ENCODE data around the gene CDAN1. TPM values are rescaled to one million over a fixed set of nuclear protein-coding genes. Genes with fewer than 3 reads are reported as not detected.

Gene CDAN1
- polyA plus RNA-seq, 4 donors: 3.1 to 17.1 (median 5.9) TPM

DNA sequence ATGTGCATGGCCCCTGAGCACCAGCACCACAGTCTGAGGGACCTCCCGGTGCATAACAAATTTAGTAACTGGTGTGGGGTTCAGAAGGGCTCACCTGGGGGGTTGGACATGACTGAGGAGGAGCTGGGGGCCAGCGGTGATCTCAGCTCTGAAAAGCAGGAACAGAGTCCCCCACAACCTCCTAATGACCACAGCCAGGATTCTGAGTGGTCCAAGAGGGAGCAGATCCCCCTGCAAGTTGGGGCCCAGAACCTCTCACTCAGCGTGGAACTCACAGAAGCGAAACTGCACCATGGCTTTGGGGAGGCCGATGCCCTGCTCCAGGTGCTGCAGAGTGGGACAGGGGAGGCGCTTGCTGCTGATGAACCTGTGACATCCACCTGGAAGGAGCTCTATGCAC lies 43.0 kb downstream of the CDAN1 start:
- Histone ChIP-seq H3K9me3 (ENCODE audit: control insufficient read depth in 2 of 2, insufficient read depth in 1 of 2, low read depth in 1 of 2, low read length in 1 of 2) (no peaks in the 10 kb centered on the region), H3K4me3 (ENCODE audit: low read depth in 1 of 3, low read length in 3 of 3) (no peak overlapping the region), H3K4me1 (ENCODE audit: control insufficient read depth in 3 of 3, insufficient read depth in 2 of 3, low read depth in 1 of 3, low read length in 2 of 3) (no peaks in the 10 kb centered on the region), H3K36me3 (ENCODE audit: control insufficient read depth in 3 of 3, insufficient read depth in 2 of 3, low read depth in 1 of 3, low read length in 3 of 3) (peaks cover 0 to 38% (median 0%) of the 10 kb centered on the region in 3 donors), H3K27ac (ENCODE audit: low read depth in 1 of 3, low read length in 2 of 3) (no peak overlapping the region), H3K27me3 (ENCODE audit: control insufficient read depth in 3 of 3, insufficient read depth in 3 of 3, low read length in 3 of 3) (no peaks in the 10 kb centered on the region)
- WGBS, 3 donors: 96 to 97% (median 97%) methylated on average over 6 of the region's 6 CpGs
- no peak for DNase-seq
- FAIRE-seq: no peak

DNA sequence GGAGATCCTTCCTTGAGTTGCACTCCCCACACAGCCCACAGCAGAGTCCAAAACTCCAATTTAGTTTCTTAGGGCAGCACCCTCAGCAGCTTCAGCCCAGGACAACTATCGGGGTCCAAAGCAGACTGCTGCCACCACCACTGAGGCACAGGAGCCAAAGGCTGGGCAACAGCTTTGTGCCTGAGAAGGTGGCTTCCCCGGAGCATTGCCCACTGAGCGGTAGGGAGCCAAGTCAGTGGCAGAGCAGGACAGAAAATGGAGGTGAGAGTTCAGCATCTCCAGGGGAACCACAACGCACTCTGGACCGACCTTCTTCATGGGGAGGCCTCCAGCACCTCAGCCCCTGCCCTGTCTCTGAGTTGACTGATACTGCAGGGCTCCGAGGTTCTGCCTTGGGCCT lies 43.4 kb downstream of the CDAN1 start:
- 91 to 98% (median 94%) methylated on average over 6 of the region's 6 CpGs for WGBS, 3 donors

DNA sequence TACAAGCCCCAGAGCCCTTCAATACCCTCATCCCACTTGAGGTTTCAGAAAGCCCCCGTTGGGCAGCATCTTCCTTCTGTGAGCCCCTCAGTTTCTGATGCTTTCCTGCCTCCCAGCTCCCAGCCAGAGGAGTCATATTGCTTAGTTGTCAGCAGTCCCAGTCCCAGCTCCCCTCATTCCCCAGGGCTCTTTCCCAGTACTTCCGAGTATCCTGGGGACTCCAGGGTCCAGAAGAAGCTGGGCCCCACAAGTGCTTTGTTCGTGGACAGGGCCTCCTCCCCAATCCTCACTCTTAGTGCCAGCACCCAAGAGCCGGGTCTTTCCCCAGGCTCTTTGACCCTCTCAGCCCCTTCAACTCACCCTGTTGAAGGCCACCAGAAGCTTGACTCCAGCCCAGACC lies 43.9 kb downstream of the CDAN1 start:
- Histone ChIP-seq H3K36me3 (ENCODE audit: control insufficient read depth in 3 of 3, insufficient read depth in 2 of 3, low read depth in 1 of 3, low read length in 3 of 3) (peaks cover 0 to 40% (median 0%) of the 10 kb centered on the region in 3 donors), H3K27ac (ENCODE audit: low read depth in 1 of 3, low read length in 2 of 3) (no peak overlapping the region), H3K9me3 (ENCODE audit: control insufficient read depth in 2 of 2, insufficient read depth in 1 of 2, low read depth in 1 of 2, low read length in 1 of 2) (no peaks in the 10 kb centered on the region), H3K4me3 (ENCODE audit: low read depth in 1 of 3, low read length in 3 of 3) (no peak overlapping the region), H3K27me3 (ENCODE audit: control insufficient read depth in 3 of 3, insufficient read depth in 3 of 3, low read length in 3 of 3) (no peaks in the 10 kb centered on the region), H3K4me1 (ENCODE audit: control insufficient read depth in 3 of 3, insufficient read depth in 2 of 3, low read depth in 1 of 3, low read length in 2 of 3) (no peaks in the 10 kb centered on the region)
- DNase-seq (no peak), FAIRE-seq (no peak)
- 87 to 90% (median 89%) methylated on average over 4 of the region's 4 CpGs for WGBS, 3 donors

More for the DNA sequence above, 43.4 kb downstream of the CDAN1 start:
- no peak for FAIRE-seq
- no peak for DNase-seq
- no peaks in the 10 kb centered on the region for H3K9me3 ChIP-seq (ENCODE audit: control insufficient read depth in 2 of 2, insufficient read depth in 1 of 2, low read depth in 1 of 2, low read length in 1 of 2)
- H3K27me3 ChIP-seq (ENCODE audit: control insufficient read depth in 3 of 3, insufficient read depth in 3 of 3, low read length in 3 of 3): no peaks in the 10 kb centered on the region
- H3K4me1 ChIP-seq (ENCODE audit: control insufficient read depth in 3 of 3, insufficient read depth in 2 of 3, low read depth in 1 of 3, low read length in 2 of 3): no peaks in the 10 kb centered on the region
- H3K27ac ChIP-seq (ENCODE audit: low read depth in 1 of 3, low read length in 2 of 3): no peak overlapping the region
- peaks cover 0 to 40% (median 0%) of the 10 kb centered on the region in 3 donors for H3K36me3 ChIP-seq (ENCODE audit: control insufficient read depth in 3 of 3, insufficient read depth in 2 of 3, low read depth in 1 of 3, low read length in 3 of 3)
- no peak overlapping the region for H3K4me3 ChIP-seq (ENCODE audit: low read depth in 1 of 3, low read length in 3 of 3)

DNA sequence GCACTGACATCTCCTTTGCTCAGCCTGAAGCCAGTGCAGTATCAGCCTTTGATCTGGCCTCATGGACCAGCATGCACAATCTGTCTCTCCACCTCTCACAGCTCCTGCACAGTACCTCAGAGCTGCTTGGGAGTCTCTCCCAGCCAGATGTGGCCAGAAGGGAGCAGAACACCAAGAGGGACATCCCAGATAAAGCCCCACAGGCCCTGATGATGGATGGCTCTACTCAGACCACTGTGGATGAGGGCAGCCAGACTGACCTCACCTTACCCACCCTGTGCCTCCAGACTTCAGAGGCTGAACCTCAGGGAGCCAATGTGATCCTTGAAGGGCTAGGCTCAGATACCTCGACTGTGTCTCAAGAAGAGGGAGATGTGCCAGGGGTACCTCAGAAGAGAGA lies 44.4 kb downstream of the CDAN1 start:
- 67 to 89% (median 75%) methylated on average over 1 of the region's 1 CpG for WGBS, 3 donors
- no peaks in the 10 kb centered on the region for H3K27me3 ChIP-seq (ENCODE audit: control insufficient read depth in 3 of 3, insufficient read depth in 3 of 3, low read length in 3 of 3)
- no peak overlapping the region for H3K4me3 ChIP-seq (ENCODE audit: low read depth in 1 of 3, low read length in 3 of 3)
- FAIRE-seq: no peak
- DNase-seq: no peak
- H3K27ac ChIP-seq (ENCODE audit: low read depth in 1 of 3, low read length in 2 of 3): no peak overlapping the region
- H3K4me1 ChIP-seq (ENCODE audit: control insufficient read depth in 3 of 3, insufficient read depth in 2 of 3, low read depth in 1 of 3, low read length in 2 of 3): no peaks in the 10 kb centered on the region
- H3K9me3 ChIP-seq (ENCODE audit: control insufficient read depth in 2 of 2, insufficient read depth in 1 of 2, low read depth in 1 of 2, low read length in 1 of 2): no peaks in the 10 kb centered on the region
- H3K36me3 ChIP-seq (ENCODE audit: control insufficient read depth in 3 of 3, insufficient read depth in 2 of 3, low read depth in 1 of 3, low read length in 3 of 3): peaks cover 0 to 40% (median 0%) of the 10 kb centered on the region in 3 donors

DNA sequence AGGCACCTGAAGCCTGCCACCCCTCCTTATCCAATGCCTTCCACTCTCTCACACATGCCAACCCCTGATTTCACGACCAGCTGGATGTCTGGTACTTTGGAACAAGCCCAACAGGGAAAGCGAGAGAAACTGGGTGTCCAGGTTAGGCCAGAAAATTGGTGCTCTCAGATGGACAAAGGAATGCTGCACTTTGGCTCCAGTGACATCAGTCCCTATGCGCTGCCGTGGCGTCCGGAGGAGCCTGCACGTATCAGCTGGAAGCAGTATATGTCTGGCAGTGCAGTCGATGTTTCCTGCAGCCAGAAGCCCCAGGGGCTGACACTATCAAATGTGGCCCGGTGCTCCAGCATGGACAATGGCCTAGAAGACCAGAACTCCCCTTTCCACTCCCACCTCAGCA lies 45.2 kb downstream of the CDAN1 start:
- DNase-seq: no peak
- WGBS, 3 donors: 82 to 88% (median 85%) methylated on average over 9 of the region's 9 CpGs
- FAIRE-seq: no peak

DNA sequence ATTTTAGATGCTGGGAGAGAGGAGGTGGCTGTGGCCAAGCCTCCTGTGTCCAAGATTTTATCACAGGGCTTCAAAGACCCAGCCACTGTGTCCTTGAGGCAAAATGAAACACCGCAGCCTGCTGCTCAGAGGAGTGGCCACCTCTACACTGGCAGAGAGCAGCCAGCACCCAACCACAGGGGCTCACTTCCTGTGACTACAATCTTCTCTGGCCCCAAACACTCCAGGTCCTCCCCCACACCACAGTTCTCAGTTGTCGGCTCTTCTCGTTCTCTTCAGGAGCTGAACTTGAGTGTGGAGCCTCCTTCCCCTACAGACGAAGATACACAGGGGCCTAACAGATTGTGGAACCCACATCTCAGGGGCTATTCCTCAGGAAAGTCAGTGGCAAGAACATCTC lies 45.6 kb downstream of the CDAN1 start:
- no peak for FAIRE-seq
- no peaks in the 10 kb centered on the region for H3K4me1 ChIP-seq (ENCODE audit: control insufficient read depth in 3 of 3, insufficient read depth in 2 of 3, low read depth in 1 of 3, low read length in 2 of 3)
- no peaks in the 10 kb centered on the region for H3K27me3 ChIP-seq (ENCODE audit: control insufficient read depth in 3 of 3, insufficient read depth in 3 of 3, low read length in 3 of 3)
- H3K4me3 ChIP-seq (ENCODE audit: low read depth in 1 of 3, low read length in 3 of 3): no peak overlapping the region
- 71 to 90% (median 77%) methylated on average over 4 of the region's 4 CpGs for WGBS, 3 donors
- no peaks in the 10 kb centered on the region for H3K9me3 ChIP-seq (ENCODE audit: control insufficient read depth in 2 of 2, insufficient read depth in 1 of 2, low read depth in 1 of 2, low read length in 1 of 2)
- no peak overlapping the region for H3K27ac ChIP-seq (ENCODE audit: low read depth in 1 of 3, low read length in 2 of 3)
- H3K36me3 ChIP-seq (ENCODE audit: control insufficient read depth in 3 of 3, insufficient read depth in 2 of 3, low read depth in 1 of 3, low read length in 3 of 3): peaks cover 0 to 42% (median 0%) of the 10 kb centered on the region in 3 donors
- DNase-seq: no peak

More for the DNA sequence above, 45.2 kb downstream of the CDAN1 start:
- no peak overlapping the region for H3K27ac ChIP-seq (ENCODE audit: low read depth in 1 of 3, low read length in 2 of 3)
- H3K36me3 ChIP-seq (ENCODE audit: control insufficient read depth in 3 of 3, insufficient read depth in 2 of 3, low read depth in 1 of 3, low read length in 3 of 3): peaks cover 0 to 40% (median 0%) of the 10 kb centered on the region in 3 donors
- H3K4me3 ChIP-seq (ENCODE audit: low read depth in 1 of 3, low read length in 3 of 3): no peak overlapping the region
- H3K27me3 ChIP-seq (ENCODE audit: control insufficient read depth in 3 of 3, insufficient read depth in 3 of 3, low read length in 3 of 3): no peaks in the 10 kb centered on the region
- no peaks in the 10 kb centered on the region for H3K9me3 ChIP-seq (ENCODE audit: control insufficient read depth in 2 of 2, insufficient read depth in 1 of 2, low read depth in 1 of 2, low read length in 1 of 2)
- H3K4me1 ChIP-seq (ENCODE audit: control insufficient read depth in 3 of 3, insufficient read depth in 2 of 3, low read depth in 1 of 3, low read length in 2 of 3): no peaks in the 10 kb centered on the region

DNA sequence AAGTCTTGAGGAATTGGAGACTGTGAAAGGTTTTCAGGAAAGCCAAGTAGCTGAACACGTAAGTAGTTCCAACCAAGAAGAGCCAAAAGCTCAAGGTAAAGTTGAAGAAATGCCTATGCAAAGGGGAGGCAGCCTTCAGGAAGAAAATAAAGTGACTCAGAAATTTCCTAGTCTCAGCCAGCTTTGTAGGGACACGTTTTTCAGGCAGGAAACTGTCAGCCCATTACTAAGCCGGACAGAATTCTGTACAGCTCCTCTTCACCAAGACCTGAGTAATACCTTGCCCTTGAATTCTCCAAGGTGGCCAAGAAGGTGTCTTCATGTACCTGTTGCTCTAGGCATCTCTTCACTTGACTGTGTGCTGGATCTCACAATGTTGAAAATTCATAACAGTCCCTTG lies 48.6 kb downstream of the CDAN1 start:
- H3K27ac ChIP-seq (ENCODE audit: low read depth in 1 of 3, low read length in 2 of 3): no peak overlapping the region
- H3K9me3 ChIP-seq (ENCODE audit: control insufficient read depth in 2 of 2, insufficient read depth in 1 of 2, low read depth in 1 of 2, low read length in 1 of 2): no peaks in the 10 kb centered on the region
- 73 to 81% (median 74%) methylated on average over 3 of the region's 3 CpGs for WGBS, 3 donors
- H3K36me3 ChIP-seq (ENCODE audit: control insufficient read depth in 3 of 3, insufficient read depth in 2 of 3, low read depth in 1 of 3, low read length in 3 of 3): peaks cover 0 to 29% (median 5%) of the 10 kb centered on the region in 3 donors
- no peaks in the 10 kb centered on the region for H3K27me3 ChIP-seq (ENCODE audit: control insufficient read depth in 3 of 3, insufficient read depth in 3 of 3, low read length in 3 of 3)
- H3K4me3 ChIP-seq (ENCODE audit: low read depth in 1 of 3, low read length in 3 of 3): no peak overlapping the region
- no peak for DNase-seq
- H3K4me1 ChIP-seq (ENCODE audit: control insufficient read depth in 3 of 3, insufficient read depth in 2 of 3, low read depth in 1 of 3, low read length in 2 of 3): no peaks in the 10 kb centered on the region
- FAIRE-seq: no peak

DNA sequence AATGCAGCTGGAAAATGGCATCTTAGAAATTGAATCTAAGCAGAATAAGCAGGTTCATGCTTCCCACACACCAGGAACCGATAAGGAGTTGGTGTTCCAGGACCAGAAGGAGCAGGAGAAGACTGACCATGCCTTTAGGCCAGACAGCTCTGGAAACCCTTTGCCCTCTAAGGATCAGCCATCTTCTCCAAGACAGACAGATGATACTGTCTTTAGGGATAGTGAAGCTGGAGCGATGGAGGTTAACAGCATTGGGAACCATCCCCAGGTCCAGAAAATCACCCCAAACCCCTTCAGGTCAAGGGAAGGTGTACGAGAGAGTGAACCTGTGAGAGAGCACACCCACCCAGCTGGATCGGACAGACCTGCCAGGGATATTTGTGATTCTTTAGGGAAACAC lies 49.2 kb downstream of the CDAN1 start:
- Histone ChIP-seq H3K27ac (ENCODE audit: low read depth in 1 of 3, low read length in 2 of 3) (no peak overlapping the region), H3K4me1 (ENCODE audit: control insufficient read depth in 3 of 3, insufficient read depth in 2 of 3, low read depth in 1 of 3, low read length in 2 of 3) (no peaks in the 10 kb centered on the region), H3K4me3 (ENCODE audit: low read depth in 1 of 3, low read length in 3 of 3) (no peak overlapping the region), H3K27me3 (ENCODE audit: control insufficient read depth in 3 of 3, insufficient read depth in 3 of 3, low read length in 3 of 3) (no peaks in the 10 kb centered on the region), H3K36me3 (ENCODE audit: control insufficient read depth in 3 of 3, insufficient read depth in 2 of 3, low read depth in 1 of 3, low read length in 3 of 3) (peaks cover 0 to 25% (median 5%) of the 10 kb centered on the region in 3 donors), H3K9me3 (ENCODE audit: control insufficient read depth in 2 of 2, insufficient read depth in 1 of 2, low read depth in 1 of 2, low read length in 1 of 2) (no peaks in the 10 kb centered on the region)
- DNase-seq (no peak), FAIRE-seq (no peak)
- WGBS, 3 donors: 94 to 95% (median 95%) methylated on average over 4 of the region's 4 CpGs

DNA sequence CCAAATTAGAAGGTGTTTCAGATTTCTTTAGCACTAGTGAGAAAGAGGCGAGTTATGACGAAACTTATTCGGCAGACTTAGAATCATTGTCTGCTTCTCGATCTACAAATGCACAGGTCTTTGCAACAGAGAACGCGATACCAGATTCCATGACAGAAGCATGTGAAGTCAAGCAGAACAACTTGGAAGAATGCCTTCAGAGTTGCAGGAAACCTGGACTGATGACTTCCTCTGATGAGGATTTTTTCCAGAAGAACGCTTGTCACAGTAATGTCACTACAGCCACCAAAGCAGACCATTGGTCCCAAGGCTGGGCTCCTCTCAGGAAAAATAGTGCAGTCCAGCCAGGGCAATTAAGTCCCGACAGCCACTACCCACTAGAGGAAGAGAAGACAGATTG lies 50.6 kb downstream of the CDAN1 start:
- H3K4me1 ChIP-seq (ENCODE audit: control insufficient read depth in 3 of 3, insufficient read depth in 2 of 3, low read depth in 1 of 3, low read length in 2 of 3): no peaks in the 10 kb centered on the region
- no peaks in the 10 kb centered on the region for H3K9me3 ChIP-seq (ENCODE audit: control insufficient read depth in 2 of 2, insufficient read depth in 1 of 2, low read depth in 1 of 2, low read length in 1 of 2)
- no peak for FAIRE-seq
- DNase-seq: no peak
- peaks cover 0 to 27% (median 8%) of the 10 kb centered on the region in 3 donors for H3K36me3 ChIP-seq (ENCODE audit: control insufficient read depth in 3 of 3, insufficient read depth in 2 of 3, low read depth in 1 of 3, low read length in 3 of 3)
- no peak overlapping the region for H3K4me3 ChIP-seq (ENCODE audit: low read depth in 1 of 3, low read length in 3 of 3)
- no peak overlapping the region for H3K27ac ChIP-seq (ENCODE audit: low read depth in 1 of 3, low read length in 2 of 3)
- 94 to 95% (median 95%) methylated on average over 8 of the region's 8 CpGs for WGBS, 3 donors
- no peaks in the 10 kb centered on the region for H3K27me3 ChIP-seq (ENCODE audit: control insufficient read depth in 3 of 3, insufficient read depth in 3 of 3, low read length in 3 of 3)

Measured in small intestine (tissue), 7 donors.